ENCODE results near the gene MAGEB17. TPM values are rescaled to one million over a fixed set of nuclear protein-coding genes. Genes with fewer than 3 reads are reported as not detected.

Gene MAGEB17
- total and polyA plus RNA-seq, 2 of the 8 experiments (the other 6 are each of a cell fraction or from before 2014, with no cell fraction given), result 0.48 to 1.1 TPM

- Histone ChIP-seq H4K5ac (ENCODE audit: insufficient read length, low read depth, low read length) (no peak overlapping the region), H2BK120ac (replicated peaks; ENCODE audit: low read depth, low read length) (no peak overlapping the region), H4K91ac (replicated peaks; ENCODE audit: insufficient read length, low read length) (no peak overlapping the region), H3K36me3 (ENCODE audit: control insufficient read depth in 2 of 4, insufficient read depth in 4 of 4, low read length in 3 of 4) (peaks cover 0 to 62% (median 5%) of the 10 kb centered on the region in 4 experiments; a peak in 4 of 8 replicates), H2BK5ac (ENCODE audit: low read depth, low read length) (no peak overlapping the region), H2AFZ (ENCODE audit: low read length) (no peak overlapping the region), H3K4me2 (ENCODE audit: insufficient read depth in 1 of 2, low read depth in 2 of 2, low read length in 2 of 2) (no peak overlapping the region), H3K9me3 (ENCODE audit: insufficient read depth in 2 of 2, low read depth in 1 of 2, low read length in 1 of 2) (no peaks in the 10 kb centered on the region), H3K56ac (replicated peaks; ENCODE audit: insufficient read length, low read depth, low read length) (no peak overlapping the region), H3K4ac (replicated peaks; ENCODE audit: insufficient read length, low read depth, low read length) (no peak overlapping the region), H3K23ac (ENCODE audit: insufficient read length) (no peak overlapping the region), H3K79me1 (ENCODE audit: low read depth, low read length) (no peaks in the 10 kb centered on the region), H4K8ac (ENCODE audit: extremely low read depth, insufficient read depth, low read length) (no peak overlapping the region), H3K79me2 (ENCODE audit: control insufficient read depth in 1 of 2, insufficient read depth in 2 of 2, low read length in 2 of 2) (peaks cover 15 to 94% of the 10 kb centered on the region in 2 experiments; a peak in 3 of 4 replicates), H3K14ac (ENCODE audit: insufficient read length) (no peak overlapping the region), H2AK5ac (ENCODE audit: low read depth, low read length) (no peak overlapping the region), H3K4me3 (ENCODE audit: extremely low read depth in 1 of 4, insufficient read depth in 2 of 4, low read depth in 3 of 4, low read length in 4 of 4) (no peak overlapping the region), H3K18ac (ENCODE audit: extremely low read depth, low read length) (no peak overlapping the region), H3K27me3 (replicated peaks in 1 of 4; ENCODE audit: control insufficient read depth in 3 of 4, extremely low read depth in 1 of 4, insufficient read depth in 3 of 4, low read length in 3 of 4) (no peaks in the 10 kb centered on the region), H3K27ac (ENCODE audit: low read depth, low read length) (no peak overlapping the region), H3K23me2 (ENCODE audit: low read depth, low read length) (no peaks in the 10 kb centered on the region; the same call in 1 of the 2 replicates), H4K20me1 (replicated peaks in 1 of 2; ENCODE audit: control insufficient read depth in 1 of 2, insufficient read depth in 2 of 2, low read length in 2 of 2) (no peaks in the 10 kb centered on the region), H2BK15ac (ENCODE audit: low read length) (no peak overlapping the region), H2BK12ac (ENCODE audit: low read depth, low read length) (no peak overlapping the region), H3K9ac (replicated peaks in 1 of 4; ENCODE audit: extremely low read depth in 1 of 4, low read depth in 3 of 4, low read length in 3 of 4) (no peak overlapping the region), H3K4me1 (replicated peaks in 1 of 4; ENCODE audit: control insufficient read depth in 3 of 4, insufficient read depth in 4 of 4, low read length in 3 of 4) (peaks cover 0 to 8% (median 0%) of the 10 kb centered on the region in 4 experiments; a peak in 1 of 7 replicates), H2BK20ac (ENCODE audit: low read length) (no peak overlapping the region)
- TF ChIP-seq POU5F1 (IDR thresholded peaks at IDR 0.05; ENCODE audit: low read depth, low read length) (no peak), MAX (IDR thresholded peaks at IDR 0.05) (no peak), ZNF274 (IDR thresholded peaks at IDR 0.05; ENCODE audit: borderline replicate concordance, extremely low read depth, low read length) (no peak), RBBP5 (IDR thresholded peaks at IDR 0.05; ENCODE audit: borderline replicate concordance, low read depth, low read length) (no peak), EP300 (IDR thresholded peaks at IDR 0.05; ENCODE audit: borderline replicate concordance in 1 of 2, low read depth in 2 of 2, low read length in 2 of 2) (no peak), POLR2A (IDR thresholded peaks at IDR 0.05; ENCODE audit: control extremely low read depth in 1 of 2, low read depth in 2 of 2, low read length in 2 of 2) (no peak), KDM5A (IDR thresholded peaks at IDR 0.05; ENCODE audit: low read length) (no peak)
- ChIA-PET POLR2A (ENCODE audit: partially characterized antibody) (no interaction called here), CTCF (ENCODE audit: partially characterized antibody) (no interaction called here)
- FAIRE-seq, result no peak
- no peak for DNase-seq (ENCODE audit: low read depth in 1 of 2, low spot score in 2 of 2)
Measured at GRCh38 chrX:16142246-16142558, 25.1 kb upstream of the MAGEB17 start.
